Choroid plexus epithelial cell (primary cell): Measurements from ENCODE around the gene CACNA2D3.

ENCODE experiments used
- DNase-seq: peaks from one replicate; pipeline ENCODE4 v3.0.0-alpha.2; 2010; ENCODE audit warnings: low read depth
- H3K4me3 ChIP-seq: 2 replicates; pipeline ENCODE4 v1.5.1; 2011; ENCODE audit warnings: low read depth, mild to moderate bottlenecking, control low read depth, low read length, moderate library complexity
- TF ChIP-seq, protein P1 (sequence below): conservative IDR thresholded peaks from 2 replicates; pipeline ENCODE4 v1.5.1; 2011; ENCODE audit warnings: low read depth, mild to moderate bottlenecking, control low read depth, inconsistent platforms, low read length, moderate library complexity

Gene CACNA2D3

GRCh38 chr3:54582424-54582823, 460.1 kb downstream of the CACNA2D3 start:
- no peak overlapping the region for H3K4me3 ChIP-seq
- TF ChIP-seq, protein P1, sequence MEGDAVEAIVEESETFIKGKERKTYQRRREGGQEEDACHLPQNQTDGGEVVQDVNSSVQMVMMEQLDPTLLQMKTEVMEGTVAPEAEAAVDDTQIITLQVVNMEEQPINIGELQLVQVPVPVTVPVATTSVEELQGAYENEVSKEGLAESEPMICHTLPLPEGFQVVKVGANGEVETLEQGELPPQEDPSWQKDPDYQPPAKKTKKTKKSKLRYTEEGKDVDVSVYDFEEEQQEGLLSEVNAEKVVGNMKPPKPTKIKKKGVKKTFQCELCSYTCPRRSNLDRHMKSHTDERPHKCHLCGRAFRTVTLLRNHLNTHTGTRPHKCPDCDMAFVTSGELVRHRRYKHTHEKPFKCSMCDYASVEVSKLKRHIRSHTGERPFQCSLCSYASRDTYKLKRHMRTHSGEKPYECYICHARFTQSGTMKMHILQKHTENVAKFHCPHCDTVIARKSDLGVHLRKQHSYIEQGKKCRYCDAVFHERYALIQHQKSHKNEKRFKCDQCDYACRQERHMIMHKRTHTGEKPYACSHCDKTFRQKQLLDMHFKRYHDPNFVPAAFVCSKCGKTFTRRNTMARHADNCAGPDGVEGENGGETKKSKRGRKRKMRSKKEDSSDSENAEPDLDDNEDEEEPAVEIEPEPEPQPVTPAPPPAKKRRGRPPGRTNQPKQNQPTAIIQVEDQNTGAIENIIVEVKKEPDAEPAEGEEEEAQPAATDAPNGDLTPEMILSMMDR, result no peak
- no peak for DNase-seq

- TF ChIP-seq, protein P1, result no peak
- no peak overlapping the region for H3K4me3 ChIP-seq
- DNase-seq, result no peak
Observed at GRCh38 chr3:54591157-54591556, 468.8 kb downstream of the CACNA2D3 start.

- TF ChIP-seq, protein P1, result no peak
- no peak overlapping the region for H3K4me3 ChIP-seq
- no peak for DNase-seq
Observed at GRCh38 chr3:54593653-54594052, 471.3 kb downstream of the CACNA2D3 start.

- DNase-seq, result no peak
- H3K4me3 ChIP-seq, result no peak overlapping the region
- TF ChIP-seq, protein P1, result no peak
Observed at GRCh38 chr3:54596087-54596486, 473.7 kb downstream of the CACNA2D3 start.

GRCh38 chr3:54599716-54600115, 477.4 kb downstream of the CACNA2D3 start:
- TF ChIP-seq, protein P1, result no peak
- no peak overlapping the region for H3K4me3 ChIP-seq
- no peak for DNase-seq

DNA sequence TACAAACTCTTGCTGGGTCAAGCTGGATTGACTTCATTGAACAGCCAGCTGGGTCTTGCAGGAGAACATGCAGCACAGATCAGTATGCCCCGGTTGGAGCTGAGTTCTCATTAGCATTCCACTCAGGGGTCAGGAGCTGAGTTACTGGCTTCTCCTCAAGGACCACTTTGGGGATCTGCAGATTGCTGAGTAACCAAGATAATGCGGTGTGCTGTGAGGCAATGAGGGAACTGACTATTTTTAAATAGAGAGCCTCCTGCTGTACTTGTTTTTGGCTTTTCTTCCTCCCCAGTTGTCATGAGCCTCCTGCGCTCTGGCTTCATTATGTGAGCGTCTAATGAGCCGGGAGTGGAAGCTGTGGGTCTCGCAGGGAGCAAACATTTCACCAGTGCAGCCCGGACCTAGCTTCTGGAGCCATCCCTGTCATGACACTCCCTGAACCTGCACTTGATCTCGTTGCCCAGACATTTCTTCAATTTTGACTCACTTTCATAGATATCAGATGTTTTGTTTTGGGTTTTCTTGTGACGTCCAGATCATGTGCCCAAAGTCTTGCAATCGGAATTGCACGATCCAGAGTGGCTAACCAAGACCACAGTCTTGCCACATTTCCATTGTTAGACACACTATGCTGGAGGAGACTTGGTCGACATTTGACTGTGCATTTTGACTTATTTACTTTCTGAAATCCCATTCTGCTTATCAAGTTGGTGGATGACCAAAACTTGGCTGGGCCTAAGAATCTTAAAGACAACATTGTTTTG, 478.3 kb downstream of the CACNA2D3 start:
- TF ChIP-seq, protein P1, result no peak
- no peak for DNase-seq
- no peak overlapping the region for H3K4me3 ChIP-seq

DNA sequence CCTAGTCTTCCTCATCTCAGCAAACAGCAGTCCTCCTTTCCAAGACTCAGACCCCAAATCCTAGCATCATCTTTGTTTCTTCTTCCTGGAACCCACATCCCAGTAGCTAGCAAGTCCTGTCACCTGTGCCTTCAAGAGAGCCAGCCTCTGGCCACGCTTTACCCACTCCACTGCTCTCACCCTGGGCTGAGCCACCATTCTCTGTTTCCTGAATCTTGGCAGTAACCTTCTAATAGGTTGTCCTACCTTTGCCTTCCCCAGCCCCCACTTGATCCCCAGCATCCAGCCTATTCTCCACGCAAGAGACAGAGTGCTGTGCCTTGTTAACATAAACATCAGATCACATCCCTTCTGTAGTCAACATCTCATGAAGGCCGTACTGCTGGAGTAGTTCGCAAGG, 482.1 kb downstream of the CACNA2D3 start:
- DNase-seq, result no peak
- TF ChIP-seq, protein P1, result no peak
- no peak overlapping the region for H3K4me3 ChIP-seq
